GM12878 (cell line): ENCODE results near the gene GABRB3.

Experiments
- POLR2A ChIP-seq: IDR thresholded peaks from 2 replicates; pipeline ENCODE4 v1.6.1; 2011; ENCODE audit warnings: low read depth, mild to moderate bottlenecking, low read length
- POLR2AphosphoS5 ChIP-seq: IDR thresholded peaks from 2 replicates; pipeline ENCODE4 v1.6.1; 2011; ENCODE audit warnings: mild to moderate bottlenecking, low read length, inconsistent platforms
- SIX5 ChIP-seq: IDR thresholded peaks from 2 replicates; pipeline ENCODE4 v1.6.1; 2011; ENCODE audit warnings: mild to moderate bottlenecking, low read depth, low read length, moderate library complexity; ENCODE audit not compliant: severe bottlenecking
- USF1 ChIP-seq: IDR thresholded peaks from 2 replicates; pipeline ENCODE4 v1.6.1; 2011; ENCODE audit warnings: borderline replicate concordance, low read depth, mild to moderate bottlenecking, moderate library complexity, mixed read lengths, low read length; ENCODE audit not compliant: insufficient read depth; ENCODE audit errors: extremely low read length

DNA sequence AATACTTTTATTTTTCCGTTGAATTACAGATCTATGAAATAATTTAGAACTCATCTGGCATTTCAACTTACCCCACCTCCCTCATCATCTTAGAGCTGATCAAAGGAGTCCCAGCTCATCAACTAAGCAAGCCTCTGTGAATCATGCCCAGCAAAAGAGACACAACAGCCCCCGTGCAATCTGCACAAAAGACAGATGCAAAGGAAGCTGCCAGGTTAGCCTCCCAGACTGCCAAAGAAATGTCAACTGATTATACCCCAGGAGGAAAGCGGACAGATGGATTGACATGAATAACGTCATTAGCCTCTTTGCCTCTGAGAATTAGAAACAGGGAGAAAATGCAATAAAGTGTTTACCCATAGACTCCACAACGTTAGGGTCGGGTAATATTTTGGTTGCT, 75.0 kb downstream of the GABRB3 start:
- TF ChIP-seq SIX5 (no peak), POLR2A (no peak), POLR2AphosphoS5 (no peak), USF1 (no peak)
